Psoas muscle (tissue), 8 donors: ENCODE measurements around the gene MS4A4E. TPM values are rescaled to one million over a fixed set of nuclear protein-coding genes. Genes with fewer than 3 reads are reported as not detected.
"Not testable (repeated sequence)": the region's sequence is repeated elsewhere in the genome, so short reads cannot be mapped to it uniquely, and the experiment has no call there.

Source experiments
- ATAC-seq, 4 donors: fragments of 200-7000 bp; cut with Tn5 transposase; one replicate each; pipeline ENCODE4 v1.9.1; 2020; ENCODE audit warnings: moderate library complexity in 3 of 4, mild to moderate bottlenecking in 2 of 4
- DNase-seq, 2 donors: peaks; one replicate each; pipeline ENCODE4 v3.0.0-alpha.2; 2020
- H3K27ac ChIP-seq: fragments of 200-600 bp; one replicate; pipeline ENCODE4 v1.8.0; 2022
- H3K27me3 ChIP-seq, 3 donors: fragments of 200-600 bp in 1 of 3; one replicate each; pipeline versions ENCODE4 v1.6.1 to v1.8.0; 2013 to 2022; ENCODE audit warnings: low read length in 2 of 3, mild to moderate bottlenecking in 2 of 3, moderate library complexity in 1 of 3; ENCODE audit not compliant: insufficient read depth in 3 of 3
- H3K36me3 ChIP-seq, 2 donors: fragments of 200-600 bp in 1 of 2; one replicate each; pipeline versions ENCODE4 v1.6.1 to v1.8.0; 2013 to 2022; ENCODE audit warnings: low read depth in 1 of 2, mild to moderate bottlenecking in 1 of 2, moderate library complexity in 1 of 2; ENCODE audit not compliant: insufficient read depth in 1 of 2
- H3K4me1 ChIP-seq: fragments of 200-600 bp; one replicate; pipeline ENCODE4 v1.8.0; 2022
- H3K4me3 ChIP-seq: fragments of 200-600 bp; one replicate; pipeline ENCODE4 v1.8.0; 2022; ENCODE audit warnings: mild to moderate bottlenecking
- H3K9me3 ChIP-seq: fragments of 200-600 bp; one replicate; pipeline ENCODE4 v1.8.0; 2022
- CTCF ChIP-seq: fragments of 200-600 bp; IDR thresholded peaks from one replicate; pipeline ENCODE4 v1.8.0; 2022; ENCODE audit warnings: antibody characterized with exemption
- WGBS, 3 donors: extraction: QIAGEN DNeasy Blood & Tissue Kit; methylation state at CpG; one replicate each; pipeline versions ENCODE4 v1.1.6 to v1.1.7; 2013; 5-methylcytosine and 5-hydroxymethylcytosine counted together
- intact Hi-C, 2 donors: fragments of 100-400 bp; cut with DNase I; formaldehyde crosslinking; loops; one replicate each; pipeline versions ENCODE4 v1.11.0 to v1.14.2; 2022
- polyA plus RNA-seq, 3 donors: library from polyadenylated mRNA; stranded (reverse); fragments of 200-250 nt; gene quantifications; one replicate each; pipeline ENCODE4 v1.2.3, GENCODE V29; 2013
- total RNA-seq, 4 donors: library from RNA; stranded (reverse); fragmentation: NEBNext Ultra II Directional in 2 of 4; extraction: Animal tissue kit (Norgen Biotek cat#: 25700) in 2 of 4; gene quantifications; one replicate each; pipeline versions ENCODE4 v1.2.1 to v1.2.4, GENCODE V29; 2021 to 2023
- donor health status: healthy with polysubstance abuse.
- donor health status: DM: no; HTN: no; CAD: no; lungs with moderate emphysema.
- donor health status: Bipolar disorder and iron deficiency.
- donor health status: healthy.
- donor health status: DM: yes; HTN: yes; CAD: no.
- donor health status: DM: no; HTN: no; CAD: no.
- donor health status: DM: no; HTN: no; CAD: no.
- donor health status: DM: yes; HTN: yes; CAD: no.

The MS4A4E gene
- total and polyA plus RNA-seq, 7 donors = 0.05 to 1.6 (median 0.47) TPM

- Histone ChIP-seq H3K36me3 (no peaks in the 10 kb centered on the region), H3K27me3 (no peaks in the 10 kb centered on the region), H3K4me3 (no peak overlapping the region), H3K4me1 (no peaks in the 10 kb centered on the region), H3K9me3 (no peaks in the 10 kb centered on the region), H3K27ac (no peak overlapping the region)
- no peak for ATAC-seq
- 86 to 93% (median 92%) methylated on average over 1 of the region's 1 CpG for WGBS, 3 donors
- no peak for DNase-seq
- no peak for TF ChIP-seq CTCF
- intact Hi-C loops = no loop called here
Observed at GRCh38 chr11:60206616-60207015, 36.3 kb downstream of the MS4A4E start.

GRCh38 chr11:60204922-60205321, 38.0 kb downstream of the MS4A4E start:
- no peak for TF ChIP-seq CTCF
- intact Hi-C loops = no loop called here

GRCh38 chr11:60201334-60201733, 41.6 kb downstream of the MS4A4E start:
- H3K27me3 ChIP-seq, DNase-seq, ATAC-seq, H3K4me3 ChIP-seq, H3K36me3 ChIP-seq, H3K9me3 ChIP-seq, H3K27ac ChIP-seq, intact Hi-C loops, H3K4me1 ChIP-seq: not testable (repeated sequence)
- WGBS, 3 donors = 93 to 97% (median 94%) methylated on average over 6 to 19 of the region's 26 CpGs

More at GRCh38 chr11:60204922-60205321, 38.0 kb downstream of the MS4A4E start:
- Histone ChIP-seq H3K4me3 (no peak overlapping the region), H3K4me1 (no peaks in the 10 kb centered on the region), H3K27ac (no peak overlapping the region), H3K27me3 (no peaks in the 10 kb centered on the region), H3K36me3 (no peaks in the 10 kb centered on the region), H3K9me3 (no peaks in the 10 kb centered on the region)
- ATAC-seq = no peak
- DNase-seq = no peak
- WGBS, 3 donors = 84 to 91% (median 89%) methylated on average over 4 of the region's 4 CpGs

GRCh38 chr11:60197442-60197841, 45.5 kb downstream of the MS4A4E start:
- ATAC-seq (no peak), DNase-seq (no peak)
- no peak for TF ChIP-seq CTCF
- Histone ChIP-seq H3K4me3 (no peak overlapping the region), H3K27me3 (no peaks in the 10 kb centered on the region), H3K36me3 (no peaks in the 10 kb centered on the region), H3K4me1 (no peaks in the 10 kb centered on the region), H3K9me3 (no peaks in the 10 kb centered on the region), H3K27ac (no peak overlapping the region)
- WGBS, 3 donors = 79 to 89% (median 83%) methylated on average over 1 of the region's 1 CpG
- intact Hi-C loops = no loop called here

- Histone ChIP-seq H3K36me3 (no peaks in the 10 kb centered on the region), H3K27me3 (no peaks in the 10 kb centered on the region), H3K4me1 (no peaks in the 10 kb centered on the region), H3K4me3 (no peak overlapping the region), H3K9me3 (no peaks in the 10 kb centered on the region), H3K27ac (no peak overlapping the region)
- ATAC-seq (no peak), DNase-seq (no peak)
- no peak for TF ChIP-seq CTCF
- 73 to 80% (median 77%) methylated on average over 4 of the region's 4 CpGs for WGBS, 3 donors
- intact Hi-C loops = no loop called here
Observed at GRCh38 chr11:60195923-60196368, 47.0 kb downstream of the MS4A4E start.
